ENCODE data around the gene CFAP77.
A peak's percentile ranks its signal among the peaks of the same experiment; 100 is the strongest.
"Not testable (repeated sequence)": the region's sequence is repeated elsewhere in the genome, so short reads cannot be mapped to it uniquely, and the experiment has no call there.

Gene CFAP77

DNA sequence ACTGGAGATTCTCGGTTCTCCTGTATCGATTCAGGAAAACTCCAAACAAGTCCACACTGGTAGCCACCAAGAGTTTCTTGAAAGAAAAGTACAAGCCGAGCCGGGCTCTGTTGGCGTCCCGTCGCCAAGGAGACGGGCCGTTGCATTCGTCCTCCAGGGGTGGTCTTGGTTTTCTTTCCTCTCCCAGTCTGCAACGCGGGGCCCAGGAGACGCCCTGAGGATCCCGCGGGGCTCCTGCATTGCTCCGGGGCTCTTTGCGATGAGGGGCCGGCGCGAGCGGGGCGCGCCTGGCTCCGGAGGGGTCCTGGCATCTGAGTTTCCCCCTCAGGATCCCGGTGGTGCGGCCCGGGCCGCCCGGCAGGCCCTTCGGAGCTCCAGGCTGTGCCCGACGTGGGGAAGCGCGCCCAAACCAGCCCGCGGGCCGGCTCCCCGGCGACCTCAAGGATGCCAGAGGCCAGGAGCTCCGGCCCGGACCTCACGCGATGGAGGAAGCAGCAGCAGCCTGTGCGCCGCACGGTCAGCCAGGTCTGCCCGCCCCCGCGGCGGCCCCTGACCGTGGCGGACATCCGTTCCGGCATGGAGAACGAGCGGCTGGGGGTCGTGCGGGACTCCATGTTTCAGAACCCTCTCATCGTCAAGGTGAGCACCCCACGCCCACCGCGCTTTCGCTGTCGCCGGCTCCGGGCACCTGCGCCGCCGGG, at the start of gene CFAP77:
Gene CFAP77, plus strand, starts transcription at position 384 of the 701 bp plus-strand sequence. Its CDS starts 61 bp downstream, at position 445.
- peak; percentile 30 to 47 for DNase-seq

DNA sequence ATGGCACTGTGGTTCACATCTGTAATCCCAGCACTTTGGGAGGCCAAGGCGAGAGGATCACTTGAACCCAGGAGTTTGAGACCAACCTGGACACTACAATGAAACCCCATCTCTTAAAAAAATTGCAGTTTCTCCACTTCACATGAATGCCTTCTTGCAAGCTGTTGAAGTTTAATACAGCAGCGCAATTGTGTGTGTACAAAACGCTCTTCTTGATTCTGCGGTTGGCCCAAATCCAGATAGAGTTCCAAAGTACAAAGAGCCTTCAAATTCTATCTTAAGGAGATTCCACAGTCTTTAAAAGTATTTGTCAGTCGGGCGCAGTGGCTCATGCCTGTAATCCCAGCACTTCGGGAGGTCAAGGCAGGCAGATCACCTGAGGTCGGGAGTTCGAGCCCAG, 45.9 kb upstream of the CFAP77 start:
- DNase-seq, result no peak

DNA sequence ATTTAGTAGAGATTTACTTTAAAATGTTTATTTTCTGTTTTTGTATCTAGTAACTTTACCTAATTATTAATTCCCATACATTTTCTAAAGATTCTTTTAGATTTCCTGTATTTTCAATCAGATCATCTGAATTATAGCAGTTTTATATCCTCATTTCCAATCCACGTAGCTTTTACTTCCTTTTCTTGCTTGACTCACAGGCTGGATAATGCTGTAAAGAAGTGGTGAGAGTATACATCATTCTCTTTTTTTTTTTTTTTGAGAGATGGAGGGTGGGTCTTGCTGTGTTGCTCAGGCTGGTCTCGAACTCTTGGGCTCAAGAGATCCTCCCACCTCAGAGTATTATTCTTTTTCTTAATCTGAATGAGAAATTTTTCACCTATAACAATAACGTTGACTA, 44.0 kb upstream of the CFAP77 start:
- DNase-seq, result no peak

DNA sequence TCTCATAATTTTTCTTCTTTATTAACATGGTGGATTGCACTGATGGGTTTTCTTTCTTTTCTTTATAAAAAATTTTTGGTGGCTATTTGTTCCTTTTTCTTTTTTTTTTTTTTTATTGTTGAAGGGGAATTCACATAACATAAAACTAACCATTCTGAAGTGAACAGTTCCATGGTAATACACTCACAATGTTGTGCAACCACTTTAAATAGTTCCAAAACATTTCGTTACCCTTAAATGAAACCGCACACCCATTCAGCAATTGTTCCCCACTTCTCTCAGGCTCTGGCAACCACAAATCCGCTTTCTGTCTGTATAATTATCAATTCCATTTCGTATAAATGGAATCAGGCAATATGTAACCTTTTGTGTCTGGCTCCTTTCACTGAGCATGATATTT, 43.5 kb upstream of the CFAP77 start:
- DNase-seq, result no peak

DNA sequence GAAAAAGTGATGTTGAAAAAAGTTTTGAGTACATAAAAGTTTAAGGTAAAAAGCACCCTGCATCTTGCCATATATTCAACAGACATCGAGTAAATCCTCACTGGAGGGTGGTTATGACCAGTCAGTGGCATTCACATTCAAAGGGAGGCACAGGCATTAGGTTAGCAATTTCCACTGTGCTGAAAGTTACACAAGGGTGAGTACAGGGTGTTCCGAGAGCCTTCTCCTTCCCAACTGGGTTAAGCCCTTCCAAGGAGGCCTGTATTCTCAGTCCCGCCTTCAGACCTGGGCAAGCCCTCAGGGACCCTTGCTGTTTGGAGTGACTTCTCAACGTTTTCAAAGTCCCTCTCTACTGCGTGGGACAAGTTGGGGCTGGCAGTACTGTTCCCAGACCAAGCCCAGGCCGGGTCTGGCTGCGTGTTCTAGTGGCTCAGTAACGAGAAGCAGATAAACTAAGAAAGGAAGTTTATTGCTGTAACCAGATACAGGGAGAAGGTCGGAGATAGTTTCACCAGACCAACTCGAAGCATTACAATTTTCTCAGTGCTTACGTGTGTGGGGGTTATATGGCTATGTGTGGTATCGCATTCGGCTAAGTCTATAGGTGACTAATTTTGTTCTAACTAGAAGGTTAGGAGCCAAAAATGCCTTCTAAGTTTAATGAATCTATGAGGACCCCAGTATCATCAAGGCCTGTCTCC, 42.2 kb upstream of the CFAP77 start:
- DNase-seq, result no peak

DNA sequence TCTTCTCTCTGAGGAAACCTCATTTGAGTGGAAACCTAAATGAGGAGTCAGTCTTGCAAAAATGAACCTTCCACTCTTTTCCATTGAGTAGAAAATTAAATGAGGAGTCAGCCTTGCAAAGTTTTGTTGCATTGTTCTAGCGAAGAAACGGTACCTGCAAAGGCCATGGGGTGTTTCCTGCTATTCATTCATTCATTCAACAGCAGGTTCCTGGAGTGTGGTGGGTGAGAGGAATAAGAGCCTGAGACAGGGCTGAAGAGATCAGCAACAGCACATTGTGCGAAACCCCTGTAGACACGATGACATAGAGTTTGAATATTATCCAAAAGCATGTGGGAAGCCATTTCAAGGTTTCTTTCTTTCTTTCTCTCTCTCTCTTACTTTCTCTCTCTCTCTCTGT, 40.6 kb upstream of the CFAP77 start:
- no peak for DNase-seq

DNA sequence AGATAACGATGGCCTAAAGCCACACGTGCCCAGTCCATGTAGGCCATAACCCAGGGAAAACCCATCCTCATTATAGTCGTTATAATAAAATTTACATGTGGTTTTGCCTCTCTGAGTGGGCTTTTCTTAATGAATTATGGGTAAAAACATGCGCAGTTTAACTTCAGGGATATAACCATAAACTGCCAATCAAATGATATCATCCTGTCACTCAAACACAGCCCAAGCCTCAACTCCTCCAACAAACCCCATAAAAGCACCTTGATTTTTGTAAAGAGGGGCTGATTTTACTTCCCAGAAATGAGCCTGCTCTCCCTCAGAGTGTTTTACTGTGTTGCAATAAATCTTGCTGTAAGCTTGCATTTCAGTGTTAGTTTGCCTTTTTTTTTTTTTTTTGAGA, 39.4 kb upstream of the CFAP77 start:
- DNase-seq, result no peak

DNA sequence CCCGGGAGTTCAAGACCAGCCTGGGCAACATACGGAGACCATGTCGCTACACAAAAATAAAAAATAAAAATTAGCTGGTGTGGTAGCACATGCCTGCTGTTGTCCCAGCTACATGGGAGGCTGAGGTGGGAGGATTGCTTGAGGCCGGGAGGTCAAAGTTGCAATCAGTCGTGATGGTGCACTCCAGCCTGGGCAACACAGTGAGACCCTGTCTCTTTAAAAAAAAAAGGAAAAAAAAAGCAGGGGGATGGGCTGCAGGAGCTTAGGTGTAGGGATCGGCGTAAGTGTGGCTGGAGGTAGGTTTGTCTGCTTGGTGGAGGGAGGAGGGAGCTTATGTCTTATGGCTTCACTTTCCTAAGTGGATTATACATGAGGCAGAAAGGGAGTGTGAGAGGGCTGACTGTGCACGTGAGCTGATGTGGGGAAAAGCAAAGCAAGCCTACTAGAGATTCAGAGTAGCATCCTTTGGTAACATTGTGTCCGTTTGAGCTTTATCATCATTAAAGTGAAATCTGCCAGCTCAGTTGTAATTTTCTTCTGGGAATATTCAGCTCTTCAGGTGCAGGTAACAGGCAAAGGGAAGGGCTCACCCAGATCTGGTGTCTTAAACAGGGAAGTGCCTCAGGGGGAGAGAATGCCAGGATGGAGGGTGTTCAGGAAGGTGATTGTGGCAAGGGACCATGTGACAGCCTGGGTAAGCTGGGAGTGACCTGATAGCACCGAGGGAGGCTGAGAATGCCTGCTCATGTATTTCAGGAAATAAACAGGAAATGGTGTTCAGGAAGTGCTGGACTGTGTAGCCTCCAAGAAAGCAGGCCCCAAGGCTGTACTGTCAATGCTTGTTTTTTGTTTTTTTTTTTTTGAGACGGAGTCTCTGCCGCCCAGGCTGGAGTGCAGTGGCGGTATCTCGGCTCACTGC, 37.6 kb upstream of the CFAP77 start:
- DNase-seq, result peak in 1 of 2 donors; percentile 58

DNA sequence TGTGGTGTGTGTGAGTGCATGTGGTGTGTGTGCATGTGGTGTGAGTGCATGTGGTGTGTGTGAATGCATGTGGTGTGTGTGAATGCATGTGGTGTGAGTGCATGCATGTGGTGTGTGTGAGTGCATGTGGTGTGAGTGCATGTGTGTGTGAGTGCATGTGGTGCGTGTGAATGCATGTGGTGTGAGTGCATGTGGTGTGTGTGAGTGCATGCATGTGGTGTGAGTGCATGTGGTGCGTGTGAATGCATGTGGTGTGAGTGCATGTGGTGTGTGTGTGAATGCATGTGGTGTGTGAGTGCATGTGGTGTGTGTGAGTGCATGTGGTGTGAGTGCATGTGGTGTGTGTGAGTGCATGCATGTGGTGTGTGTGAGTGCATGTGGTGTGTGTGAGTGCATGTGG, 32.2 kb upstream of the CFAP77 start:
- not testable (repeated sequence) for DNase-seq

DNA sequence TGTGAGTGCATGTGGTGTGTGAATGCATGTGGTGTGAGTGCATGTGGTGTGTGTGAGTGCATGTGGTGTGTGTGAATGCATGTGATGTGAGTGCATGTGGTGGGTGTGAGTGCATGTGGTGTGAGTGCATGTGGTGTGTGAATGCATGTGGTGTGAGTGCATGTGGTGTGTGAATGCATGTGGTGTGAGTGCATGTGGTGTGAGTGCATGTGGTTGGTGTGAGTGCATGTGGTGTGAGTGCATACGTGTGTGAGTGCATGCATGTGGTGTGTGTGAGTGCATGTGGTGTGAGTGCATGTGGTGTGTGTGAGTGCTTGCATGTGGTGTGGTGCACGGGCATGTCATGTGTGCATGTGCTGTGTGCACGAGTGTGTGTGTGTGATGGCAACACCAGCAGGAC, 31.6 kb upstream of the CFAP77 start:
- not testable (repeated sequence) for DNase-seq

DNA sequence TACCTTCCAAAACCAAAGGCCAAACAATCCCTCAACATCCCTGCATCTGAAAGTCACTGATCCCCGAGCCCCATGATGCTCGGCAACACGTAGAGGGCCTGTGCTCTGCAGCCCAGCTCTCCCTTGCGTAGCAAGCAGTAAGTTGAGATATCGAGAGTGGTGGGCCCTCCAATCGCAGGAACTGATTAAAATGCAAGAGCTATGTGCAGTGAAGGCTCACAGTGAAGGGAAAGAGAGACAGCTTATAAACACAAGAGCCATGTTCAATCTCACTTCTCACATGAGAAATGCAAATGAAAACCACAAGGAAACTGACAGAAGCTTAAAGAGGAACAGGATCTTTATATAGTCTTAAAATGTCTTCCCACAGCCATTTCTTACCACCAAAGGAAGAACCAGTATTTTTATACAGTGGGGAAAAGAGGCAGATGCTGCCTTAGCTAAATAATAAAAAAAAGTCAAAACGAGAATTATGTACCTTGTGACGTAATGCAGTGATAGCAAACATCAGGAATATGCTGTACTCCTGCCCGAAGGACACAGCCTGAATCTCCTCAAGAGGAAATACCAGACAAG, 28.0 kb upstream of the CFAP77 start:
- DNase-seq, result peak; percentile 8 to 13

DNA sequence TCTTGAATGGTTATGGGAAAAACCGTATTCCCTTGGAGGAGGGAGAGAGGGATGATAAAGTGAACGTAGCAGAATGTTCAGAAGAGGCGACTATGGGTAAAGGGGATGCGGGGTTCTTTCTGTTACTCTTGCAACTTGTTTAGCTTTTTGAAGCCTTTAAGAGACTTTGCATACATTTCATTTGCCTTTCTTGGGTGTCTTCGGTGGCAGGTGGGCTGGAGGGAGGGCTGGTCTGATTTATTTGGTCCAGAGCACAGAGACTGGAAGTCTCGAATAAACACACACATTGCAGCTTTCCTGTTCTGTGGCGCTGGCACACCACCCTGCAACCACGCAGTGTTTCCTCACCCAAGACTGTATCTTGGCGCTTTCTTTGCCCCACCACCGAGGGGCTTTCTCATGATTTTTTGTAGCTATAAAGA, 26.5 kb upstream of the CFAP77 start:
- peak in 1 of 2 donors; percentile 56 for DNase-seq

DNA sequence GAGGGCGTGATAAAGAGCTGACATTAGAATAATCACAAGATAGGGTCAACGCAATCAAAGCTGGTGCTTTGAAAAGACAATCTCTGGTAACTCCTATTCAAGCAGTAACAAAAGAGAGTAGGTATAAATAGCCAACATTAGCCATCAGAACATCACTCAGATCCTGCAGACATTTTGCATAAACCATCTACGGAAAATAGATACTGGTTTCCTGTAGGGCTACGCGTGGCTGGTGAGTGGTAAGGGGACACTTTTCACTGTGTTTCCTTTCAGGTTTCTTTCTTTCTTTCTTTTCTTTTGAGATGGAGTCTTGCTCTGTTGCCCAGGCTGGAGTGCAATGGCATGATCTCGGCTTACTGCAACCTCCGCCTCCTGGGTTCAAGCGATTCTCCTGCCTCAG, 25.6 kb upstream of the CFAP77 start:
- DNase-seq, result no peak

DNA sequence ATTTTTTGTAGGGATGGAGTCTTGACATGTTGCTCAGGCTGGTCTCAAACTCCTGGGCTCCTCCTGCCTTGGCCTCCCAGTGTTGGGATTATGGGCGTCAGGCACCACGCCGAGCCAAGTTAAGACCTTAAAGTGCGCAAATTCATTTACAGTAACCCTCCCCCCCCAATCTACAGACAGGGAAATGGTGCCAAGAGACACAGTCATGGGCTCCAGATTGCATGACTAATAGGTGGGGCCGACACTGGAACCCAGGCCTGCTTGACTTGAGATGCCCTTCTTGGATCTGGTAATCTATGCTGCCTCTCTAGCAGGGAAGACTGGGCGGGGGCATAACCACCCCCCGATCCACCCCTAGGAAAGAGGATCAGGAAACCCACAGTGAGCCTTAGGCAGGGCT, 22.9 kb upstream of the CFAP77 start:
- DNase-seq, result no peak

DNA sequence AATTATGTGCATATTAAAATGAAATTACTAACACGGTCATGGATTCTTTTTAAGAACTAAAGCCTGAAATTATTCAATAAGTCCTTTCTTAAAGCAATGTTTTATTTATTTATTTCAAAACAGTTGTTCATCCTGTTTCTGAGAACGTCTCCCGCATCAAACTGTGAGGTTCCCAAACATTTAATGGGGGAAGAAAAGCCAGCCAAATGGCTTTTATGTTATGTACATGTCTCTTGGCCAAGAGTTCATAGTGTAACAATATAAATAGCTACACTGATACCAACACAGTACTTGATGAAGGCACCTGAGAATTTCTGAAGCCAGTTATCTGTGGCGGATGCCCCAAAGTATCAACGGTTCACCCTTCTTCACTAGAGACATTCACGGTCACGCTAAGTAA, 19.0 kb upstream of the CFAP77 start:
- no peak for DNase-seq

DNA sequence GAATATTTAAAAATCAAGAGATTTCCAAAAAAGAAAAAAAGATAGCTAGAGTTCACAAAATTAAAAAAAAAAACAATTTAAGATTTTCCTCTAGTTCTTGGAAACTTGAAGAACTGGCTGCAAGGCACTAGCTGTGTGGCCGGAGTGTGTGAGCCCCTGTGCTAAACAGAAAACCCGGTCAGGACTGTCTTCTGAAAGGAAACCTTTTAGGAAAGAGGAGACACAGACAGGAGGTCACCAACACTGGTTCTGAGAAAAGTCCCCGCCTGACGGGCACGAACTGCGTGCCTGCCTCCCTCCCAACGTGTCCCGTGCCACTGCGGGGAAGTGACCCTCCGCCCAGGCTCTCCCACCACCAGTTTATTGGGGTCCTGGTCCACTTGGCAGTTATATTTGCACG, 18.6 kb upstream of the CFAP77 start:
- no peak for DNase-seq

DNA sequence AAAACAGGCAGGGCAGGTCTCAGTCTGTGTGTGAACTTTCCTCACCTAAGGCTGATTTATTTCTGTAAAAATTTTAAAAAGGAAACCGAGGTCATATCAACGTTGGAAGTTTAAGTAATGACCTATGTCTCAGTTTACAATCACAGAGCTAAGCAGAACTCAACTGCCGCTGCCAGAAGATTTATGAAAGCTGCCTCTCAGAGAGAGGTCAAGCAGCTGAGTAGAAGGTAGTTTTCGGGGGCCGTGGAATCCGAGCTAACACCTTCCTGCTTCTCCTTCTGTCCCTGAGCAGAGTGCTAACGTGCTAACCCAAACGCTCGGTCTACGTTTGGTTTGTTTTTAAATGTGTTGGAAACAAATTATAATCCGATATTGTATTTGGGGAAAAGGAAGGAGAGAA, 14.5 kb upstream of the CFAP77 start:
- DNase-seq, result no peak

DNA sequence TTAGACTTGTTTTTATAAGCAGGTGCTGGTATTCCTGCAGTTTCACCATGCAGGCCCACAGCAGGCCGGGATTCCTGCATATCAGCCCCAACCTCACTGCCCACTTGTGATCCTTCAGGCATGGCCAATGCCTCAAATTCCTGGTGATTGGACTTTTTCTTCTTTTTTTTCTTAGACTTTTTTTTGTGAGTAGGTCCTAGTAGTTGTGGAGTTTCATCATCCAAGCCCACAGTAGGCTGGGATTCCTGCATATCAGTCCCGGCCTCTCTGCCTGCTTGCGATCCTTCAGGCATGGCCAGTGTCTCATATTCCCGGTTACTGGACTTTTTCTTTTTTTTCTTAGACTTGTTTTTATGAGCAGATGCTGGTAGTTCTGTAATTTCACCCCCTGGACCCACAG, 8.2 kb upstream of the CFAP77 start:
- DNase-seq, result no peak

DNA sequence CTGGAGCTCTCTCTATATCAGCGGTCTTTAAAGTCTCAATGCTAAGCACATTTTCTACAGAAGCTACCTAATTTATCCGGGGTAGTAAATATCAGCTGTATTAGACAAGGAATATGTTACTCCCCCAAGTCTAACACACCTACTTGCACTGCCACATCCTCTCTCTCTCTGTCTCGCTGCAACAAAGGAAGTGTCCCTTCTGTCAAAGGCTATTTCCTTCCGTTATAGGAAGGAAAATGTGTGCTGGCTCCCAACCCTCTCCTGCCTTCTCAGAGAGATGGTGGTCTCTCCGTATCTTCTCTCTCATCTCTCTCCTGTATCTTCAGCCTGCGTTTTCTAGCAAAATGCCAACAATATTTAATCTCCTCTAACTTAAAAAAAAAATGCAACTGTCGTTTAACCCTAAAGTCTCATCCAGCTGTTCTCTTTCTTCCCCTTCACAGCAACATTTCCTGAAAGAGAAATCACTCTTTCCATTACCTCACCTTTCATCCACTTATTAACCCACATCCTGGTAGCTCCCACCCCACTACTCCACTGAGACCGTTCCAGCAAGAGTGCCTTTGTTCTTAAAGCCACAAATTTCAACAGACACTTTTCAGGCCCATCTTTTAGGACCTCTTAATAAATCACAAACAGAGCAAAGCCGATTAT, 5.7 kb upstream of the CFAP77 start:
- peak in 1 of 2 donors; percentile 27 for DNase-seq

DNA sequence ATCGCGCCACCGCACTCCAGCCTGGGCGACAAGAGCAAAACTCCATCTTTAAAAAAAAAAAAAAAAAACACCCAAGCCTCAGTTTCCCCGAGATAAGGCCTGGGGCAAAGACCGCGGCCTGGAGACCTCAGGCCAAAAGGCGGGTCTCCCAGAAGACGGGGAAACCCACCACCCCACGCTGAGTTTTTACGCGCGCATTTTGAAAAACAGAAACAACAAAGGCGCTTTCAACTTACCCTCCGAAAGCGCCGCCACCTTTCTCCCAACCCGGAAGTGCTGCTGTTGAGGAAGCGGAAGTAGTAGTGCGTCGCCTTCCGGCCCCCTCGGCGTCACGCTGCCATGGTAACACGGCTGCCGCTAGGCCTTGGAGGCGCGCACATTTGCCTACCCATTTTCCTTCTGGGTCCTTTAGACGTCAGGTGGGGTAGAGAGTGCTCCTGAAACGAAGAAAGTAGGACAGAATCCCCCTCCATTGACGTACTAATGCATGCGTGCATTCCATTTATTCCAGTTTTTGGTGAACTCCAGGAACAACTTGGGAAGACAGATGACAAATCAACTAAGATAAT, 3.4 kb upstream of the CFAP77 start, which contains the start of gene TTF1:
Gene TTF1, minus strand, starts transcription at position 287 of the 569 bp plus-strand sequence. CDS start 4,019 bp downstream, outside the sequence.
- peak; percentile 93 to 95 for DNase-seq

DNA sequence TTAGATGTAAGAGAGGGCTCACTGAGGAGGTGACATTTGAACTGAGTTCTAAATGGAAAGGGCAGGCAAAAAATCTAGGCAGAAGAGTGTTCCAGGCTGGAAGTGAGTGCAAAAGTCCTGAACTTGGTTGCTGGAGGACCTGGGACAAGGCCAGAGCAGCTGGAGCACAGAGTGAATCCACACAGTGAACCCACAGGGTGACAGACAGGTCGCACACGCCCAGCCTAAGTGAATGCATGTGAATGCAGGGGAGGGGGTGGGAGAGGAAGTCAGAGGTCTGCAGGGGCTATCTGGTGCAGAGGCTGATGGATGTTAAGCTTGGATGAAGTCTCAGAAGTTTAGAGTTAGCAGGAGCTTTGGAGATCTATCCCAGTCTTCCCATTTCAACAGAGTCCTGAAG, 2.8 kb upstream of the CFAP77 start:
- DNase-seq, result no peak

DNA sequence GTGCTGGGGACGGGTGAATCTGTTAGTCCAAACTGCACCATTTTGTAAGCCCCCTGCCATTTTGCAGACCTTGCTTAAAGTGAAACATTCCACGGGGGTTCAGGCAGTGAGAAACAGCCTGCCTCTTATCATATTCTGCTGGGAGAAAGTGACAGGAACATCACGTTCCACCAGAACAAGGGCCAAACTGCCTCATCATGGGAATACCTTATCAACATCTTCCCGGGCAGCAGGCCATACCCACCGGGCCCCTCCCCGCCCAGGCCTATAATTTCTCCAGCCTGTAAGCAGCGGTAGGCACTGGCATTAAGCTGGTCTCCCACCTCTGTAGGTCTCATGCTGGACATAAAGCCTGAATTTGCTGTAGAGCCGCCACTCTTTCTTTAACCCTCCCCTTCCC, 1.5 kb upstream of the CFAP77 start:
- DNase-seq, result no peak
